Tibial nerve (tissue), 4 donors: Measurements from ENCODE around the gene SBK3. TPM values are rescaled to one million over a fixed set of nuclear protein-coding genes. Genes with fewer than 3 reads are reported as not detected.

ENCODE experiments used
- DNase-seq, 2 donors: peaks; one replicate each; pipeline ENCODE4 v3.0.0-alpha.2; 2019; ENCODE audit warnings: low spot score in 2 of 2
- H3K27ac ChIP-seq, 4 donors: fragments of 200-600 bp; sonication (generic) in 3 of 4; one replicate each; pipeline ENCODE4 v1.5.1; 2017 to 2019; ENCODE audit warnings: mild to moderate bottlenecking in 1 of 4
- H3K27me3 ChIP-seq, 2 donors: fragments of 200-600 bp; sonication (generic) in 1 of 2; one replicate each; pipeline versions ENCODE4 v1.5.1 to v1.6.0; 2017 to 2019
- H3K36me3 ChIP-seq, 3 donors: fragments of 200-600 bp; sonication (generic); one replicate each; pipeline ENCODE4 v1.5.1; 2018 to 2019
- H3K4me1 ChIP-seq, 4 donors: fragments of 200-600 bp; sonication (generic) in 3 of 4; one replicate each; pipeline ENCODE4 v1.5.1; 2017 to 2019
- H3K4me3 ChIP-seq, 4 donors: fragments of 200-600 bp; sonication (generic) in 3 of 4; one replicate each; pipeline ENCODE4 v1.5.1; 2017 to 2019; ENCODE audit warnings: mild to moderate bottlenecking in 1 of 4, moderate library complexity in 1 of 4
- H3K9me3 ChIP-seq, 4 donors: fragments of 200-600 bp; sonication (generic) in 3 of 4; one replicate each; pipeline ENCODE4 v1.5.1; 2017 to 2019
- CTCF ChIP-seq, 5 experiments: fragments of 200-600 bp in 3 of 5; fragments of 450-650 bp in 2 of 5; sonication (generic) in 3 of 5; IDR thresholded peaks; one replicate each; pipeline ENCODE4 v1.5.1; 2016 to 2019; ENCODE audit warnings: antibody characterized with exemption in 5 of 5, mild to moderate bottlenecking in 3 of 5, moderate library complexity in 2 of 5
- EP300 ChIP-seq, 2 donors: sonication (generic); formaldehyde crosslinking; IDR thresholded peaks; one replicate each; pipeline ENCODE4 v1.6.1; 2017; ENCODE audit warnings: antibody characterized with exemption in 2 of 2, mild to moderate bottlenecking in 1 of 2
- POLR2A ChIP-seq, 2 donors: fragments of 450-650 bp; IDR thresholded peaks; one replicate each; pipeline ENCODE4 v1.6.1; 2017; ENCODE audit warnings: antibody characterized with exemption in 2 of 2, mild to moderate bottlenecking in 2 of 2, moderate library complexity in 2 of 2
- WGBS, 2 donors: methylation state at CpG; one replicate each; pipeline ENCODE4 v1.1.5; 2018; 5-methylcytosine and 5-hydroxymethylcytosine counted together
- total RNA-seq, 4 donors: library from RNA; depleted of rRNA; stranded (reverse); fragments of >200 nt; gene quantifications; one replicate each; pipeline ENCODE4 v1.1.0, GENCODE V29; 2016

SBK3 gene
- total RNA-seq, 4 donors from 2014 or later: 0.59 TPM; not detected in 3

- no peak overlapping the region for H3K27ac ChIP-seq
- H3K9me3 ChIP-seq: no peaks in the 10 kb centered on the region
- peaks cover 0 to 43% (median 18%) of the 10 kb centered on the region in 4 donors for H3K4me1 ChIP-seq
- TF ChIP-seq EP300 (IDR thresholded peaks at IDR 0.05) (no peak), POLR2A (IDR thresholded peaks at IDR 0.05) (no peak), CTCF (IDR thresholded peaks at IDR 0.05) (no peak)
- no peak overlapping the region for H3K4me3 ChIP-seq
- H3K27me3 ChIP-seq: no peaks in the 10 kb centered on the region
- H3K36me3 ChIP-seq: peaks cover 0 to 27% (median 0%) of the 10 kb centered on the region in 3 donors
- WGBS, 2 donors: 33 to 45% methylated on average over 6 of the region's 6 CpGs
- no peak for DNase-seq
These were observed 36.5 kb upstream of the SBK3 start for GRCh38 chr19:55581823-55582223.

DNA sequence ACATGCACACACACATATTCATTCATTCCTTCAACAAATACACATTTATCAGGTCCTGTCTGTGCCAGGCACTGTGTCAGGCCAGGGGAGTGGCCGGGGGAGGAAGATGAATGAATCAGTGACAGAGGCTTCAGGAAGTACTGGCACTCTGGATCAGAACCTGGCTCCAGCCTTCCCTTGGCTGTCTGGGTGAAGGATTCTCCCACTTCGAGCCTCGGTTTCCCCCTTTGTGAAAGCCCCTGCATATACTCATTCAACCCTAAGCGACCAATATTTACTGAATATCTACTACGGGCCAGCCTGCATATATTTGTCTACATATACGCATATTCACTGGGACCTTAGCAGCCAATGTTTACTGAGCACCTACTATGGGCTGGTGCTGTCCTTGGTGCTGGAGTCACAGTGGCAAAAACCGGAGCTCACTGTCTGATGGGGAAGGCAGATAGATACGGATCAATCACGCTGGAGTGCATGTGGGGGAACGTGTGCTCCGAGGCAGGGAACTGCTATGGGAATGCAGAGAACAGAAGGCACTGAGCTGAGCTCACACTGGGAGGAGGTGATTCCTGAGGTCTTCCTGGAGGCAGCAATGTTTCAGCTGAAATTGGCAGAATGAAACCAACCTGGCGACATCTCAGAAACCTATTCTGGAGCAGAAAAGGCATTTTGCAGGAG is 35.9 kb upstream of the SBK3 start:
- no peak for DNase-seq
- 35 to 45% methylated on average over 12 of the region's 12 CpGs for WGBS, 2 donors
- no peaks in the 10 kb centered on the region for H3K27me3 ChIP-seq
- peak overlapping the region; percentile 73 to 97 (median 90) for H3K4me3 ChIP-seq
- H3K36me3 ChIP-seq: peaks cover 0 to 33% (median 0%) of the 10 kb centered on the region in 3 donors
- TF ChIP-seq POLR2A (IDR thresholded peaks at IDR 0.05) (no peak), CTCF (IDR thresholded peaks at IDR 0.05) (no peak), EP300 (IDR thresholded peaks at IDR 0.05) (no peak)
- peak overlapping the region; percentile 81 to 98 (median 94) for H3K27ac ChIP-seq
- peaks cover 0 to 37% (median 14%) of the 10 kb centered on the region in 4 donors for H3K4me1 ChIP-seq
- H3K9me3 ChIP-seq: no peaks in the 10 kb centered on the region

- TF ChIP-seq CTCF (IDR thresholded peaks at IDR 0.05): no peak
- no peak for TF ChIP-seq POLR2A (IDR thresholded peaks at IDR 0.05)
- TF ChIP-seq EP300 (IDR thresholded peaks at IDR 0.05): peak in 1 of 2 donors; percentile 62
- Histone ChIP-seq H3K4me3 (peak within 1 kb of the TSS; percentile 73 to 97 (median 90)), H3K36me3 (peaks cover 0 to 34% (median 0%) of the 10 kb centered on the region in 3 donors), H3K27ac (peak within 1 kb of the TSS; percentile 81 to 98 (median 94)), H3K4me1 (peaks cover 0 to 31% (median 8%) of the 10 kb centered on the region in 4 donors), H3K9me3 (no peaks in the 10 kb centered on the region), H3K27me3 (no peaks in the 10 kb centered on the region)
- WGBS, 2 donors: 1 to 2% methylated on average over 16 to 24 of the region's 24 CpGs
- DNase-seq: peak; percentile 60 to 82
These were observed 35.3 kb upstream of the SBK3 start, which contains the start of gene ZNF579 for GRCh38 chr19:55580628-55581144. TSS of gene ZNF579 (minus strand) at chr19:55580848. CDS start at chr19:55579639, 1,209 bp downstream.

DNA sequence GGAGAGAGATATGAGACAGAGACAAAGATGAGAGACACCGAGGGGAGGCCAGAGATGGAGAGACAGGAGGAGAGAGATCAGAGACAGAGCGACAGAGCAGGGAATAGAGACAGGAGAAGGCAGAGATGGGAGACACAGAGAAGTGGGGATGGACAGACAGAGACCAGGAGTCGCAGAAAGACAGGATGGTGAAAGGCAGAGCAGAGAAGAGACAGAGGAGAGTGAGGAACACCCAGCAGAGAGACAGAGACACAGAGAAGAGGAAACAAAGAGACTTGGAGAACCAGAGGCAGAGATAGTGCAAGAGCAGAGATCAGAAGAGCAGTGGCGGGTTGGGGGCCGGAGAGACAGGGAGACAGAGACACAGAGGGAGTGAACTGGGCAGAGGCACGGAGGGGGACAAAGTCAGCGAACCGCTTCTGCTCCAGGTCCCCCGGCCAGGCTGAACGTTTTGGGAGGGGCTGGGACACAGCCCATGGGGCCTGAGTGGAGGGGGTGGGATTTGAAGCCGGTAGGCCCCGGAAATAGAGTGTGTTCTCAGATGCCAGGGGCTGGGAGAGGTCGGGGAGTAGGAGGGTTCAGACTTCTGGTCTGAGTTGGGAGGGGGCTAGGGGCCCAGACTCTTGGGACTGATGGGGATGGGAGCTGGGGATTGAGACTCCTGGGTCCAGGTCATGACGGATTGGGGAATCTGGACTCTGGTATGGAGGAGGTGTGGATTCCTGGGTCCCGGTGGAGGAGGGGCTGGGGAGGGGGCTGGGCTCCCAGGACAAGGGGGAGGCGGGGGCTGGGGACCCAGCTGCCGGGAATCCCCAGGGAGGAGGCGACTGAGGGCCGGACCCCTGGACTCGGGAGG is 34.7 kb upstream of the SBK3 start:
- Histone ChIP-seq H3K27me3 (no peaks in the 10 kb centered on the region), H3K4me3 (peak overlapping the region; percentile 73 to 97 (median 90)), H3K27ac (peak overlapping the region; percentile 81 to 98 (median 94)), H3K9me3 (no peaks in the 10 kb centered on the region), H3K36me3 (peaks cover 0 to 34% (median 0%) of the 10 kb centered on the region in 3 donors), H3K4me1 (peaks cover 0 to 24% (median 5%) of the 10 kb centered on the region in 4 donors)
- WGBS, 2 donors: 9 to 10% methylated on average over 18 to 20 of the region's 20 CpGs
- no peak for TF ChIP-seq POLR2A (IDR thresholded peaks at IDR 0.05)
- no peak for DNase-seq
